ENCODE results near the gene TBCD.

Gene TBCD

DNA sequence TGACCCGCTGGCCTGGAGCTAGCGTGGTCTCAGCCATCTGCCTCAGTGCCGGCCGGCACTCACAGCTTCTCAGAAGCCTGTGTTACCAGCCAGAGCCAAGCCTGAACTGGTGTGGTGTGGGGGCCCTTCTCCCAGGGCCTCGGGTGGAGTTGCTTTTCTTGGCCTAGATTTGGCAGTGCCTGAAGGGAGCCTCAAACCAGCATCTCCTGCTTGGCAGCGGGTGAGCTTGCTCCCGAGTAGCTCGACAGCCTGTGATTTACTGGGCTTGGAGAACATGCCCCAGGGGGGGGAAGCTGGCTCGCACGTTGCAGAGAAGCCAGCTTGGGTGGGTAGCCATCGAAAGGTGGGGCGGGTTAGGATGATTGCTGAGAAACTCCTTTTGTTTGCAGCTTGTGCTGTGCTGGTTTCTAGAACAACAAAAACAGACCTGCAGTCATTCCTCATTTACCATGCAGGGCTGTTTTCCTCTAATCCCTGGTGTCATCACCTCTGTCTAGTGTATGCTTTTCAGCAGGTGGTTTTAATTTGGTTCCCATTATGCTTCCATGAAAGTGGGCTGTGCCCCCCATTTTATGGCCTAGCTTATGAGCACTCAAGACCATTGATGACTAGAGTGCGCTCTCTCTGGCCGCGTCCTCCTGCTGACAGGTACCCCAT lies 42.2 kb downstream of the TBCD start:
- no peak for DNase-seq

GRCh38 chr17:82794781-82795482 lies 43.1 kb downstream of the TBCD start:
- no peak for DNase-seq

GRCh38 chr17:82795615-82796014 lies 43.8 kb downstream of the TBCD start:
- no peak for DNase-seq

GRCh38 chr17:82797061-82797460 lies 45.2 kb downstream of the TBCD start:
- DNase-seq = no peak

GRCh38 chr17:82798752-82799151 lies 46.9 kb downstream of the TBCD start:
- DNase-seq = no peak

DNA sequence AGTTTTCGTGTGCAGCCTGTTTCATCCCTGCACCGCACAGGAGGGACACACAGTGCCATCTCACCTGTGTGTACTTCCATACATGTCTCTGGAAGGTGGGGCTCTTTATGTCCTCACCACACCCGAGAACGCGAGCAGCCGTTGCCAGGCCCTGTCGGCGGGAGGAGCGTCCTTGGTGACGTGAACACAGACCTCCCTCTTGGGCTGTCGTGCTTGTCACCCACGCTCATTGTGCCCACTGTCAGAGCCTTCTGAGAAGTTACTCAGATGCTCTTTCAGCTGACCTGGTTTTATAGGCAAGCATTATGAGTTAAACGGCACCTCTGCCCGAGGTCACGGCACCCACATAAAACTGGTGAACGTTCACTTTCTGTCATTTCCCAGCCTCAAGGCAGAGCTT lies 47.7 kb downstream of the TBCD start:
- DNase-seq = no peak

- DNase-seq = no peak
Observed at GRCh38 chr17:82800885-82801284, 49.0 kb downstream of the TBCD start.

DNA sequence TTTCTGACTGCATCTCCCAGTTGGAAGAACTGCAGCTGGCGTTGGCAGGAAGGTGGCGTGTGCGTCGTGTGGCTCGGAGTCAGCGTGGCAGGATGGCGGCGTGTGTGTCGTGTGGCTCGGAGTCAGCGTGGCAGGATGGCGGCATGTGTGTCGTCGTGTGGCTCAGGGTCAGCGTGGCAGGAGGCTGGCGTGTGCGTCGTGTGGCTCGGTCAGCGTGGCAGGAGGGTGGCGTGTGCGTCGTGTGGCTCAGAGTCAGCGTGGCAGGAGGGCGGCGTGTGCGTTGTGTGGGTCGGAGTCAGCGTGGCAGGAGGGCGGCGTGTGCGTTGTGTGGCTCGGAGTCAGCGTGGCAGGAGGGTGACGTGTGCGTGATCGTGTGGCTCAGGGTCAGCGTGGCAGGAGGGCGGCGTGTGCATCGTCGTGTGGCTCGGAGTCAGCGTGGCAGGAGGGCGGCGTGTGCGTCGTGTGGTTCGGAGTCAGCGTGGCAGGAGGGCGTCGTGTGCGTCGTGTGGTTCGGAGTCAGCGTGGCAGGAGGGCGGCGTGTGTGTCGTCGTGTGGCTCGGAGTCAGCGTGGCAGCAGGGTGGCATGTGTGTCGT lies 49.6 kb downstream of the TBCD start:
- no peak for DNase-seq

DNA sequence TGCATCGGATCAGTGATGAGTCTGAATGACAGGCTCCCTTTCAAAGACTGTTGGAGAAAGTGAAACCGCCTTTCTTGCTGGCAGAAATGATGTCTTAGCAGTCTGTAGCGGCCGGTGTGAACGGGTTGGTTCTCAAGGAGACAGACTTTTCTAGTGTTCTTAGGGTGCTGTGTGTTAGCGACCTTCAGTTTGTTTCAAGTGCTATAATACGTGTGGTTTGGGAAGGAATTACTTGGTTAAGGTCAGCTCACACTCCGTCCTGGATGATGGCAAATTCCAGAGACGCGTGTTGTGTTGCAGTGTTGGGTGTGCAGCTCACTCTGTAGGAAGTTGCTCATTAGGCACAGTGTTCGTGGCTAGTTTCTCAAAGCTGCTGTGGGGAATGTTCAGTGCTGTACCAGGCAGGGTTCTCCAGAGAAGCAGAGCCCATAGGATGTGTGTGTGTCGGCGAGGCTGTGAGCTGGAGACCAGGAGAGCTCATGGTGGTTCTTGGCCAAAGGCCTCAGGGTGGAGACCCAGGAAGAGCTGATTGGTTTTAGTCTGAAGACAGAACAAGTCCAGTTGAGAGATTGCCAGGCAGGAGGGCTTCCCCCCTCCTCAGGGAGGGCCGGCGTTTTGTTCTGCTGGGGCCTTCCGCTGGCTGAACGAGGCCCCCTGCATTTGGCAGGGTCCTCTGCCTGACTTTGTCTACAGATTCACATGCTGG lies 50.4 kb downstream of the TBCD start:
- no peak for DNase-seq

DNA sequence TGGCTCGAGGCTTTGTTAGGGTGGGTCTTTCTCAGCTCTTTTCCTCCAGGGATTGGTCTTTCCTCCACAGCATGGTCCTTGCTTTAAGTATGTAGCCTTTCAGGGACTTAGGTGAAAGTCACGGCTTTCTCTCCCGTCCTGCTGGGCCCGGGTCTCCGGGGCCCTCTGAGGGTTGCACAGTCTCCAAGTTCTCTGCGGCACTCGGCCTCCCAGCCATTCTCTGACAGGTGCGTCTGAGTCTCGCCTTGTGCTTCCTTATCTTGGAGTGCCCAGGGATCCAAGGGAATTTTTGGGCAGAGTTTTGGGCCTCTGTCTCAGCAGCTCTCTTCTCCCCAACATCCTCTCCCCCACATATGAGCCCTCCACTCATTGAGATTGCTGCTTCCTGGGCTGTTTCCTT lies 51.3 kb downstream of the TBCD start:
- DNase-seq = no peak

- DNase-seq = no peak
Observed at GRCh38 chr17:82803606-82804005, 51.7 kb downstream of the TBCD start.

- no peak for DNase-seq
Observed at GRCh38 chr17:82804442-82805191, 52.8 kb downstream of the TBCD start.

GRCh38 chr17:82805254-82805653 lies 53.4 kb downstream of the TBCD start:
- no peak for DNase-seq

DNA sequence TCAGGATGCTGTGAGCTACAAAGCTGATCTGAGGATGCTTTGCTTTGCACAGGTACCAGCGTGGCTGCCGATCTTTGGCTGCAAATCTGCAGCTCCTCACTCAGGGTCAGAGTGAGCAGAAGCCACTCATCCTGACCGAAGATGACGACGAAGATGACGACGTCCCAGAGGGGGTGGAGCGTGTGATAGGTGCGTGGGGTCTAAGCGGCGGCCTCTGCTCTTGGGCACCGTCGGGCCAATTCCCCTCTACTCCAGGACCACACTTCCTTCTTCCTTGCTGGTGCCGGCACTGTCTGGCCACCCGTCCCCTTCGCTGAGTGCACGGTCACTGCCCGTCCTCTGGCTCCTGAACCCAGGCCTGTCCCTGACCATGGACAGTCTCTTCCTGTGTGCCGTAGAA lies 54.0 kb downstream of the TBCD start:
- no peak for DNase-seq

GRCh38 chr17:82806645-82807044 lies 54.8 kb downstream of the TBCD start:
- no peak for DNase-seq

DNA sequence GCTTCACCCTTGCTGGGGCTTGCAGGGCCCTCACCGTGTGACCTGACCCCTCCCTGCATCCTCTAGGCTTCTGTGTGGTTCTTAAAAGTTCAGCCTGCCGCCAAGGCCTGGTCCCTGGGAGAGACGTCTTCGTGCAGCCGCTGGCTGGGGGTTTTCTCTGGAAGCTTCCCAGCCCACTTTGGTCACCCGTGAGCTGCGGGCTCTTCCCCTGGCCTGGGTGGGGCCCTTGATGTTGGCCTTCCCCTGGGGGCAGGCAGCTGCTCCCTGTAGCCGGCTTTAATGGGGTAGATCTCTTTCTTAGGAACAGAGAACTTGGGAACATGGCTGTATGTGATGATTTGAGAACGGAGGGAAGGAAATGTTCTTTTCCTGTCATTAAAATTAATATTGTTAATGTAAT lies 55.2 kb downstream of the TBCD start:
- no peak for DNase-seq

- no peak for DNase-seq
Observed at GRCh38 chr17:82807562-82807961, 55.7 kb downstream of the TBCD start.

DNA sequence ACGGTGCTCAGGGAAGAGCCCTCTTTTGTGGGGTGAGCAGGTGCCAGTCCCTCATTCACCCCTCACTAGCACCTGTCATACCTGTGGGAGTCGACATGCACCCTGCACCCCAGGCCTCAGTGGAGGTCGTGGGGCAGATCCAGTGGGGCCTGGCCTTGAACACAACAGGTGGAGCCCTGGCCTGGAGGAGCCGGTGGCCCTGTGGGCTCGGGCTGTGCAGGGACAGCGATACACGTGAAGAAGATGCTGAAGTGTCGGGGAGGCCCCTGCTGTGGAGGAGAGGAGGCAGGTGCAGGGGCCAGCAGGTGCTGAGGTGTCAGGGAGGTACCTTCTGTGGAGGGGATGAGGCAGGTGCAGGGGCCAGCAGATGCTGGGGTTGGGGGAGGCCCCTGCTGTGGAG lies 56.1 kb downstream of the TBCD start:
- DNase-seq = no peak

DNA sequence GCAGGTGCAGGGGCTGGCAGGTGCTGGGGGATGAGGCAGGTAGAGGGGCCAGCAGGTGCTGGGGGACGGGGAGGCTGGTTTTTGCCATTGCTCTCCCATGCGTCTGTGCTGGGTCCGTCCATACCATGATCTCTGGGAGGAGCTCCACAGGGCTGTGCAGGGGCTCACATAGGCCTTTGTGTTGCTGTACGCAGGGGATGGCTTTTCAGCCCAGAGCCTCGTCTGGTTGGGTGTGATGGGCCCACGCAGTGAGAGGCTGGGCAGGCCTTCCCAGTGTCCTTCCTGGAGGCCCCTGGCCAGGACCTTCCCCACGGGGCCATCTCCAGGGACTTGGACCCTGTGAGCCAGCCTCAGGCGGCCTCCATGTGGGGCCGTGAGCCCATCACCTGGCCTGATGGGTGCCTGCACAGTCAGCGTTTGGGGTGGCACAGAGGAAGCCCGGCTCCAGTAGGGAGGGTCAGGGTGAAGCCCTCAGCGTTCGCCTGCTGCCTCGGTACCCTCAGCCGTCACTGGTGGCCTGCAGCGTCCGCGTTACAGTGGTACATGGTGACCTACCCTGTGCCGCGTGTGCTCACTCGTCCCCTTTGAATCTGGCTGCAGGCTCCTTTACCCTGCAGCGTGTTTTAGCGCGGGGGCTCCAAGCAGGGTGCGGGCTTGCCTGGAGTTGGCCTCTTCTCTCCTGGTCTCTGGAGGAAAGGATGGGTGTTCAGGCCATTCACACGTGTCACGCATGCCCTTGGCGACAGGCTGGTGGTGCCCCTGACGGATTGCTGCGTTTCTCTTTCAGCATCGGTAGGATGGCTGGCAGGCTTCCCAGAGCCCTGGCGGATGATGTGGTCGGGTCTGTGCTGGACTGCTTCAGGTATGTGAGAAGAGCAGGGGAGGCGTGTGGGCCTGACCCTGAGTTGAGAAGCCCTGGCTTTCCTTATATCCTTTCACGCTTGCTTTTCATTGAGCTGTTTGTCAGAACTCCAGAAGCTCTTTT lies 57.3 kb downstream of the TBCD start:
- DNase-seq = no peak

GRCh38 chr17:82810644-82811430 lies 59.0 kb downstream of the TBCD start:
- DNase-seq = no peak

GRCh38 chr17:82812058-82812457 lies 60.2 kb downstream of the TBCD start:
- DNase-seq = no peak
